Measurements from ENCODE around the gene AQP11.

- TF ChIP-seq EZH2phosphoT487 (IDR thresholded peaks at IDR 0.05; ENCODE audit: insufficient read depth, low read depth), result no peak
- no peak for TF ChIP-seq EZH2 (IDR thresholded peaks at IDR 0.05; ENCODE audit: insufficient read depth, poor library complexity, severe bottlenecking)
These were observed 12.8 kb downstream of the AQP11 start for GRCh38 chr11:77602381-77603088.
